Fibroblast of skin of right quadriceps (primary cell): ENCODE results near the gene SEC22A.

Source experiments
- DNase-seq: peaks from one replicate; pipeline ENCODE4 v3.0.0-alpha.2; 2013

The SEC22A gene

DNA sequence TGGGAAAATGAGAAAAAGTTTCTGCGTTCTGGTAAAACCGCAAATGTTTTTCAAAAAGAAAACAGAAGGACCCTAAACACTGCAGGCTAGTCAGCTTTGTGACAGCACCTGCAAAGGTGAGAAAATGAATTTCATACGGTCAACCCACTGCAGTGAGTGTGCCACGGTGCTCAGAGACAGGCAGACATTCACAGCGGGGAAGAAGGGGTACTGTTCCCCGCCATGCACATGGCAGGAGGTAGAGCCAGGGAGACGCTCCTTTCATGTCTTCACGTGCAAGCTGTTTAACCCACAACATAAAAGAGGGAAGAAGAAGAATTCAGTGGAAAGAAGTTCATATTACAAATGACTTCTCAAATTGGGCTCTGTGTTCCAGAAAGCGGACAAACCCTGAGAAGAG is 109.5 kb downstream of the SEC22A start:
- no peak for DNase-seq

DNA sequence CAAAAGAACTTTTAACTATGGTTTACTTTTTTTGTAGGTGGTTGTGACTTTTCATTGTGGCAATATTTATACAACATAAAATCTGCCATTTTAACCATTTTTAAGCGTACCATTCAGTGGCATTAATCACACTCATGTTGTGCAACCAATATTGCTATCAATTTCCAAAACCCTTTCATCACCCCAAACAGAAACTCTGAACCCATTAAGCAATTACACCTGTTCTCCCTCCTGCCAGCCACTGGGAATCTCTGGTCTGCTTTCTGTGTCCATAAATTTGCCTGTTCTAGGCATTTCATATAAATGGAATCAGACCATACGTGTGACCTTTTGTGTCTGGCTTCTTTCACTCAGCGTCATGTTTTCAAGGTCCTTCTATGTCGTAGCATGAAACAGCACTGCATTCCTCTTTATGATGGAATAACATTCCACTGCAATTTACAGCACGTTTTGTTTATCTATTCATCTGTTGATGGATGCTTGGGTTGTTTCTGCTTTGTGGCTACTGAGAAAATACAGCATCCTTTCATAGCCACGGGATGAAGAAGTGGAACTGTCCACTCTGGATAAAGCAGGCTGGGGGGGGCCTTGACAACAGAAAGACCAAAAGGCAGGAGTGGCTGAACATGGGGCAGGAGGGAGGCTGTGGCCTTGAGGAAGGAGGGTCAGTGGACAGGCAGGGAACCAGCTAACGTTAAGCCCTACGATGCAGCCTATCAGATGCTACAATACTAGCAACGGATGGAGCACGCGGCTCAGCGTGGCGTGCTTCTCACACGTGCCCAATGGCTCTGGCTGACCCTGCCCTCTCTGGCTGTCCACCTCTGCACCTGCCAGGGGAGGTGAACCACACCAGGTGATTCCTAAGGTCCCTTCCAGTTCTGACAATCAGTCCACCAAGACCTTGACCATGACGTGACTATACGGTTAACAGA is 110.9 kb downstream of the SEC22A start:
- no peak for DNase-seq

DNA sequence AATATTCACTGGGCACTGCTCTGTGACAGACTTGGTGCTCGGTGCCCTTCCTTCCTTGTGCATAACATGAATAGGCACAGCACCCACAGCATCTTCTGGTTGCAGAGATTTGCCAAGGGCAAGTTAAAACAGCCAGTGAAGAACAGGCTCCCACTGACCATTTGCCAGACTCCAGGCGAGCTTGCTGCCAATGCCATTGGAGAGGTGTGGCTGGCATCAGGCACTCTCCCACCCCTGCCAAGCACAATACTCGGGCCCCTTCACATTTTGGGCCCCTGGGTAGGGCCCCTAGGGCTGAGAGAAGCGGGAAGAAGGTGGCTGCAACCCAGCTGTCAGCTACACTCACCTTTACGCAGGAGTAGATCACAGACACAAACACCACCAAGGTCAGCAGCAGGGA is 112.1 kb downstream of the SEC22A start:
- no peak for DNase-seq

DNA sequence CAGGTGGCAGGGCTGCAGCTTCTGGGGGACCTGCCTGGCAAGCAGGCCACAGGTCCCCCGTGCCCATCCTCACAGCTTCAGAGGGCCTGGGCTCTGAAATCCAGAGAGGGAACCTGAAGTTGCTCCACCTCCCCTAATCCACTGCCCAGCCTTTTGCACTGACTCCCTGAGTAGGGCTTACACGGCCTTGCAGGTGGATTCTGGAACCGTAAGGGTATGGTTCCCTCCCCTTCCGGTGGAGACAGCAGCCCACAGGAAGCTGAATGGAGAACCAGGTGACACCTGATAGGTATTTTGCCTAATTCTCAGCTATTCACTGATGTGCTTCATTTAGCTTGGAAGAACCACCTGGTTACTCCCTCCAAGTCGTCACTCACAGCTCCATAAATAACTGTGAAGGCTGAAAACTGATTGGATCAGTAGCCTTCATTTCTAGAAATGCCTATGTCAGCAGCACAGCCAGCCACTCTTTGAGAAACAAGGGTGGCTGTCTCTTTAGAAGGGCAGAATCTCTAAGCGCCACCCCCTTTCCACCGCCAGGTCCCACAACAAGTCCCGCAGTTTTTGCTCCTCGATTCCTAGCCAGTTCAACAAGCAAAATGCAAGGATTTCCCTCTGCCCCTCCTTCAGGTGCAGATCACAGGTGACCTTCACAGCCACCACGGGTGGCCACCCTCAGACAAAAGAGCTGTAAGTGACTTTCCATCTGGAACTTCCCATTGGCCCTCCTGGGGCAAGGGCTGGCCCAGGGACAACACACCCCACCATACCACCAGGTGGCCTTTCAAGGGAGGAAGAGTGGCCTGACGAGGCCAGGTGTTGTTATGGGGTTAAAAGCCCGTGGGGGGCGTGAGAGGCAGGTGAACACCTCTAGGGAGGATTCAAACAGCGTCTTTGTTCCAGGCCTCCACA is 112.9 kb downstream of the SEC22A start:
- no peak for DNase-seq

GRCh38 chr3:123315271-123315595 is 113.5 kb downstream of the SEC22A start:
- DNase-seq = no peak

GRCh38 chr3:123317716-123318115 is 116.0 kb downstream of the SEC22A start:
- DNase-seq = no peak

DNA sequence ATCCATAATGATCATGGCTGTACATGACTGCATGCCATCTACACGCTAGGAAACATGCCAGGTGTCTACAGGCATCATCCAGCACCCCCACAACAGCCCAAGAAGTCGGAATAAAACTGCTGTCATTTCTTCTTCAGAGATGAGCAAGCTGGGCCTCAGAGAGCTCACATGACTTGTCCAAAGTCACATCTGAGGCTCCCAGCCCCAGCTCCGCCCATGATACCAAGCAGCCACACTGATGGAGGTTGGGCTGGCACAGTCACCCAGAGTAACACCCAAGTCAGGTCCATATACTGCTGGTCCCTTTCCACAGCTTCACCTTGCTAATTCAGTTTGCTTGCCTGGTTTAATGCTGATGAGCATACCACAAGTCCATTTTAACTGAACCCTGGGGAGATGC is 116.6 kb downstream of the SEC22A start:
- no peak for DNase-seq

DNA sequence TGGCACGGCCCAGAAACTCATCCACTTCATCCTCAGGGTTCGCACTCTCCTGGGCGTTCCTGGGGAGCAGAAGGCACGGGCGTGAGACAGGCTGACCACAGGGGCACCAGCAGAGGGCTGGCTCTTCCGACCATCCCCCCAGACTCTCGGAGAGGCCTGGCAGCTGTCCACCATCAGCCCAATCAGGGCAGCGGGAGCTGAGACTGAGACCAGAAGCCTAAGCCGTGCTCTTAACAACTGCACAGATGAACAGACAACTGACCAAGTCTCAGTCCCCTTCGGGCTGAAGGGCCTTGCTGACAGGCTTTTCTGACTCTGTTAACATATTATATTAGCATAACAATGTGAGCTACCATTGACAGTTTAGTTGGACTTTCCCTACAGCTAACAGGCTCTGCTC is 118.0 kb downstream of the SEC22A start:
- DNase-seq = no peak

GRCh38 chr3:123320221-123320620 is 118.5 kb downstream of the SEC22A start:
- DNase-seq = no peak

- DNase-seq = no peak
Measured at GRCh38 chr3:123321806-123322205, 120.1 kb downstream of the SEC22A start.

GRCh38 chr3:123322866-123323265 is 121.1 kb downstream of the SEC22A start:
- no peak for DNase-seq
